T-cell (primary cell): Measurements from ENCODE around the gene SLC1A4. TPM values are rescaled to one million over a fixed set of nuclear protein-coding genes. Genes with fewer than 3 reads are reported as not detected.

Experiments
- ATAC-seq, 4 experiments: fragments of 200-7000 bp in 3 of 4; fragments of 150-1000 bp in 1 of 4; cut with Tn5 transposase; replicated peaks in 1 of 4; 1 replicate in 3 of 4; 2 replicates in 1 of 4; pipeline ENCODE4 v1.10.0; 2021; ENCODE audit warnings: moderate library complexity in 3 of 4, mild to moderate bottlenecking in 2 of 4, moderate number of reproducible peaks in 1 of 4
- CTCF ChIA-PET, 2 donors: fragments of 300-600 bp; sonication (Branson Sonifier 250); formaldehyde crosslinking; loops; one replicate each; lab custom pipeline; 2022; ENCODE audit warnings: antibody characterized with exemption in 2 of 2; lab: Charles Lee
- POLR2A ChIA-PET, 2 donors: fragments of 300-600 bp; sonication (Branson Sonifier 250); formaldehyde crosslinking; loops; one replicate each; lab custom pipeline; 2022; ENCODE audit warnings: antibody characterized with exemption in 2 of 2; lab: Charles Lee
- DNase-seq, 35 experiments: peaks; one replicate each; pipeline versions ENCODE4 v3.0.0 to v3.0.0-alpha.2; 2013 to 2023
- H3K27ac ChIP-seq: one replicate; pipeline ENCODE4 v1.5.1; 2013; ENCODE audit warnings: low read length
- H3K27me3 ChIP-seq, 2 experiments: replicated peaks in 1 of 2; 1 replicate in 1 of 2; 2 replicates in 1 of 2; pipeline versions ENCODE4 v1.6.1 to v1.7.0; 2013; ENCODE audit warnings: low read length in 1 of 2, mixed read lengths in 1 of 2; ENCODE audit not compliant: control insufficient read depth in 2 of 2, insufficient read depth in 2 of 2; ENCODE audit errors: extremely low read depth in 1 of 2
- H3K36me3 ChIP-seq, 2 donors: 1 replicate in 1 of 2; 2 replicates in 1 of 2; pipeline versions ENCODE4 v1.6.1 to v1.7.0; 2013; ENCODE audit warnings: low read length in 1 of 2; ENCODE audit not compliant: control insufficient read depth in 2 of 2, insufficient read depth in 1 of 2; ENCODE audit errors: extremely low read depth in 1 of 2
- H3K4me1 ChIP-seq, 2 experiments: 1 replicate in 1 of 2; 2 replicates in 1 of 2; pipeline versions ENCODE4 v1.6.1 to v1.7.0; 2013; ENCODE audit warnings: low read length in 2 of 2, mixed read lengths in 1 of 2; ENCODE audit not compliant: insufficient read depth in 2 of 2, control insufficient read depth in 1 of 2; ENCODE audit errors: extremely low read depth in 1 of 2
- H3K4me3 ChIP-seq, 2 donors: 1 replicate in 1 of 2; 2 replicates in 1 of 2; pipeline versions ENCODE4 v1.5.1 to v1.7.0; 2013; ENCODE audit warnings: mild to moderate bottlenecking in 2 of 2, low read length in 1 of 2, moderate library complexity in 1 of 2; ENCODE audit not compliant: control insufficient read depth in 1 of 2; ENCODE audit errors: extremely low read depth in 1 of 2
- H3K9me3 ChIP-seq: 2 replicates; pipeline ENCODE4 v1.7.0; 2013
- H3K27ac Mint-ChIP-seq, 2 donors: one replicate each; pipeline ENCODE4 v1.8.0; 2020 to 2021; ENCODE audit warnings: mild to moderate bottlenecking in 2 of 2, mixed read lengths in 2 of 2
- H3K27me3 Mint-ChIP-seq, 2 donors: one replicate each; pipeline ENCODE4 v1.8.0; 2021 to 2022; ENCODE audit warnings: mixed read lengths in 2 of 2
- H3K36me3 Mint-ChIP-seq: one replicate; pipeline ENCODE4 v1.8.0; 2021; ENCODE audit warnings: mixed read lengths
- H3K4me1 Mint-ChIP-seq, 3 donors: one replicate each; pipeline ENCODE4 v1.8.0; 2020 to 2022; ENCODE audit warnings: mixed read lengths in 3 of 3, mild to moderate bottlenecking in 1 of 3
- H3K4me3 Mint-ChIP-seq, 3 donors: one replicate each; pipeline ENCODE4 v1.8.0; 2020 to 2022; ENCODE audit warnings: mild to moderate bottlenecking in 3 of 3, mixed read lengths in 3 of 3, moderate library complexity in 3 of 3
- H3K9me3 Mint-ChIP-seq, 3 donors: one replicate each; pipeline ENCODE4 v1.8.0; 2020 to 2022; ENCODE audit warnings: mixed read lengths in 3 of 3
- WGBS: methylation state at CpG from one replicate; pipeline ENCODE4 v1.1.5; 2013; ENCODE audit warnings: missing lambda C conversion rate; ENCODE audit not compliant: insufficient coverage; 5-methylcytosine and 5-hydroxymethylcytosine counted together
- total RNA-seq, 35 experiments: library from RNA in 6 of 35; stranded (reverse) in 6 of 35; fragments of 120-200 nt in 1 of 35; gene quantifications; one replicate each; pipeline versions ENCODE4 v1.2.1 to v1.2.4 and lab custom pipeline; 2013 to 2026

The SLC1A4 gene
- total RNA-seq (10 to 100 TPM in 2 of 5 donors, 1 to 10 TPM in 3; 1.9 to 13.8 (median 9.8) TPM), total RNA-seq (lab: John Stamatoyannopoulos, UW) (5.7 to 82.7 (median 16.3) reads per million in 29 experiments)
- 2.4 TPM for total RNA-seq (2013)

DNA sequence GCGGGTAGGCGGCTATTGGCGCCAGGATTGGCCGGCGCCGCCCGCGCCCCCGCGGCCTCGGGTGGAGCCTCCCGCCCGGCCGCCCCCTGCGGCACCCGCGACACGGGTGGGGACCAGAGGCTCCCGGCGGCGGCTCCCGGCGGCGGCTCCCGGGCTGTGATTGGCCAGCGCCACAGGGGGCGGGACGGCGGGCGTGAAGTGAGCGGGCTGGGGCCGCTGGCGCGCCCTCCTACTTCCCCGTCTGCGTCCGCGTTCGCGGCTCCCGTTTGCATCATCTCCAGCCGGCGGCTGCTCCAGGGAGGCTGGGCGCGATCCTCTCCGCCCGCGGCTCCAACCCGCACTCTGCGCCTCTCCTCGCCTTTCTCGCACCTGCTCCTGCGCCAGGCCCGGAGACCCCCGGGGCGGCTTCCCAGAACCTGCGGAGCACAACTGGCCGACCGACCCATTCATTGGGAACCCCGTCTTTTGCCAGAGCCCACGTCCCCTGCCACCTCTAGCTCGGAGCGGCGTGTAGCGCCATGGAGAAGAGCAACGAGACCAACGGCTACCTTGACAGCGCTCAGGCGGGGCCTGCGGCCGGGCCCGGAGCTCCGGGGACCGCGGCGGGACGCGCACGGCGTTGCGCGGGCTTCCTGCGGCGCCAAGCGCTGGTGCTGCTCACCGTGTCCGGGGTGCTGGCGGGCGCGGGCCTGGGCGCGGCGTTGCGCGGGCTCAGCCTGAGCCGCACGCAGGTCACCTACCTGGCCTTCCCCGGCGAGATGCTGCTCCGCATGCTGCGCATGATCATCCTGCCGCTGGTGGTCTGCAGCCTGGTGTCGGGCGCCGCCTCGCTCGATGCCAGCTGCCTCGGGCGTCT, at the start of gene SLC1A4:
Gene SLC1A4, plus strand, starts transcription at position 274 of the 856 bp plus-strand sequence. Its CDS starts 245 bp downstream, at position 519.
- DNase-seq (peak; percentile 32 to 87 (median 60)), ATAC-seq (peak; percentile 88 to 94 (median 91))
- H3K4me1 Mint-ChIP-seq: peaks cover 22 to 38% (median 26%) of the 10 kb centered on the region in 3 donors
- H3K9me3 Mint-ChIP-seq: no peaks in the 10 kb centered on the region
- peak within 1 kb of the TSS; percentile 84 to 89 (median 87) for H3K4me3 Mint-ChIP-seq
- peak within 1 kb of the TSS; percentile 69 to 83 for H3K4me3 ChIP-seq
- peaks cover 2 to 22% of the 10 kb centered on the region in 2 experiments for H3K4me1 ChIP-seq
- H3K27me3 Mint-ChIP-seq: peaks cover 0 to 7% of the 10 kb centered on the region in 2 donors
- H3K9me3 ChIP-seq: no peaks in the 10 kb centered on the region
- H3K36me3 Mint-ChIP-seq: no peaks in the 10 kb centered on the region
- H3K27ac ChIP-seq: no peak within 1 kb of the TSS
- WGBS: under 1% methylated on average over 107 of the region's 109 CpGs
- ChIA-PET POLR2A (no interaction called here), CTCF (interaction anchor here in 1 of 2 donors (1.7 to 2.1 kb wide), 2 partner anchors 10 to 66 kb away, joined by 4 to 8 read pairs; partner anchors contain the start of gene CEP68)
- no peaks in the 10 kb centered on the region for H3K36me3 ChIP-seq
- H3K27me3 ChIP-seq: peaks cover 0 to 4% of the 10 kb centered on the region in 2 experiments
- peak within 1 kb of the TSS; percentile 48 to 63 for H3K27ac Mint-ChIP-seq

GRCh38 chr2:64941143-64941542, 48.1 kb upstream of the SLC1A4 start:
- Mint-ChIP-seq H3K27me3 (no peaks in the 10 kb centered on the region), H3K9me3 (peaks cover 0 to 2% (median 0%) of the 10 kb centered on the region in 3 donors), H3K27ac (no peak overlapping the region), H3K4me1 (peaks cover 19 to 44% (median 21%) of the 10 kb centered on the region in 3 donors), H3K36me3 (no peaks in the 10 kb centered on the region), H3K4me3 (no peak overlapping the region)
- Histone ChIP-seq H3K9me3 (no peaks in the 10 kb centered on the region), H3K4me1 (peaks cover 6 to 15% of the 10 kb centered on the region in 2 experiments), H3K27me3 (no peaks in the 10 kb centered on the region), H3K36me3 (no peaks in the 10 kb centered on the region), H3K4me3 (no peak overlapping the region), H3K27ac (no peak overlapping the region)
- ChIA-PET CTCF (no interaction called here), POLR2A (no interaction called here)
- ATAC-seq (no peak), DNase-seq (no peak)
- WGBS: 100% methylated on average over 2 of the region's 3 CpGs

- ATAC-seq: no peak
- Histone ChIP-seq H3K9me3 (no peaks in the 10 kb centered on the region), H3K27me3 (no peaks in the 10 kb centered on the region), H3K4me3 (no peak overlapping the region), H3K27ac (no peak overlapping the region), H3K36me3 (no peaks in the 10 kb centered on the region), H3K4me1 (peaks cover 12 to 21% of the 10 kb centered on the region in 2 experiments)
- H3K27me3 Mint-ChIP-seq: no peaks in the 10 kb centered on the region
- H3K4me1 Mint-ChIP-seq: peaks cover 26 to 51% (median 28%) of the 10 kb centered on the region in 3 donors
- no peak overlapping the region for H3K27ac Mint-ChIP-seq
- DNase-seq: no peak
- no peaks in the 10 kb centered on the region for H3K9me3 Mint-ChIP-seq
- H3K4me3 Mint-ChIP-seq: no peak overlapping the region
- H3K36me3 Mint-ChIP-seq: no peaks in the 10 kb centered on the region
- CTCF ChIA-PET: interaction anchor here (0.5 to 1.0 kb wide), 2 partner anchors 24 to 38 kb away, joined by 3 read pairs; no protein-coding TSS in a partner anchor
- WGBS: 88% methylated on average over 5 of the region's 5 CpGs
- POLR2A ChIA-PET: no interaction called here
These were observed 47.4 kb upstream of the SLC1A4 start for GRCh38 chr2:64941801-64942200.

DNA sequence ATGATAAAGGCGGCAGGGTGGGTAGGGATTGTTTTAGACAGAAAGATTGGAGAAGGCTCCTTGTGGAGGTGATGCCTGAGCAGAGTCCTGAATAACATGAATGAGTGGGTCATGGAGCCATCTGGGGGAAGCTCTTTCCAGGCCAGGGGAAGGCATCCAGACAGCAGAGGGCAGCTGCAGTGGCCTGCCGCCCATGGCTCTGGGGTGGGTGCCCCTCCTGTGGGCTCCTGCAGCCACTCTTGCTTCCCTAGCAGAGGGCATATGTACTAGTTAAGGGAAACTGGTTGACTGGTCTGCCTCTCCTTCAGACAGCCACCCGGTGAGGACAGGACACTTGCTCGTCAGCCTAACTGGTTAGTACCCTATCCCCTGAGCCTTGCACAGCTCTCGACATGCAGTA, 46.5 kb upstream of the SLC1A4 start:
- Histone ChIP-seq H3K9me3 (no peaks in the 10 kb centered on the region), H3K4me1 (peaks cover 18 to 27% of the 10 kb centered on the region in 2 experiments), H3K27me3 (no peaks in the 10 kb centered on the region), H3K27ac (no peak overlapping the region), H3K4me3 (no peak overlapping the region), H3K36me3 (no peaks in the 10 kb centered on the region)
- H3K36me3 Mint-ChIP-seq: no peaks in the 10 kb centered on the region
- ATAC-seq (no peak), DNase-seq (no peak)
- no peak overlapping the region for H3K27ac Mint-ChIP-seq
- H3K4me3 Mint-ChIP-seq: no peak overlapping the region
- no peaks in the 10 kb centered on the region for H3K27me3 Mint-ChIP-seq
- H3K4me1 Mint-ChIP-seq: peaks cover 34 to 60% (median 37%) of the 10 kb centered on the region in 3 donors
- POLR2A ChIA-PET: no interaction called here
- WGBS: 95% methylated on average over 4 of the region's 5 CpGs
- no peaks in the 10 kb centered on the region for H3K9me3 Mint-ChIP-seq
- CTCF ChIA-PET: no interaction called here

- Mint-ChIP-seq H3K9me3 (no peaks in the 10 kb centered on the region), H3K27me3 (no peaks in the 10 kb centered on the region), H3K4me1 (peaks cover 36 to 64% (median 44%) of the 10 kb centered on the region in 3 donors), H3K4me3 (no peak overlapping the region), H3K27ac (no peak overlapping the region), H3K36me3 (no peaks in the 10 kb centered on the region)
- WGBS: 88% methylated on average over 7 of the region's 12 CpGs
- no peak overlapping the region for H3K4me3 ChIP-seq
- peaks cover 18 to 31% of the 10 kb centered on the region in 2 experiments for H3K4me1 ChIP-seq
- ATAC-seq (no peak), DNase-seq (no peak)
- no peaks in the 10 kb centered on the region for H3K27me3 ChIP-seq
- CTCF ChIA-PET: no interaction called here
- POLR2A ChIA-PET: no interaction called here
- H3K36me3 ChIP-seq: no peaks in the 10 kb centered on the region
- no peak overlapping the region for H3K27ac ChIP-seq
- H3K9me3 ChIP-seq: no peaks in the 10 kb centered on the region
These were observed 45.6 kb upstream of the SLC1A4 start for GRCh38 chr2:64943387-64944150.

- H3K4me3 Mint-ChIP-seq: no peak overlapping the region
- WGBS: no CpG with 5 or more reads among the region's 4 CpGs
- peaks cover 33 to 55% (median 44%) of the 10 kb centered on the region in 3 donors for H3K4me1 Mint-ChIP-seq
- no peak for DNase-seq
- no peak for ATAC-seq
- Histone ChIP-seq H3K27ac (no peak overlapping the region), H3K4me1 (peaks cover 18 to 31% of the 10 kb centered on the region in 2 experiments), H3K36me3 (no peaks in the 10 kb centered on the region), H3K9me3 (no peaks in the 10 kb centered on the region), H3K27me3 (no peaks in the 10 kb centered on the region), H3K4me3 (no peak overlapping the region)
- no peaks in the 10 kb centered on the region for H3K27me3 Mint-ChIP-seq
- H3K9me3 Mint-ChIP-seq: no peaks in the 10 kb centered on the region
- CTCF ChIA-PET: interaction anchor here in 1 of 2 donors (0.5 to 0.6 kb wide), 2 partner anchors 30 to 456 kb away, joined by 3 read pairs; no protein-coding TSS in a partner anchor
- peak overlapping the region in 1 of 2 donors; percentile 59 for H3K27ac Mint-ChIP-seq
- POLR2A ChIA-PET: interaction anchor here in 1 of 2 donors (0.6 kb wide), 1 partner anchor 46 kb away, joined by 6 read pairs; no protein-coding TSS in a partner anchor
- no peaks in the 10 kb centered on the region for H3K36me3 Mint-ChIP-seq
These were observed 44.7 kb upstream of the SLC1A4 start for GRCh38 chr2:64944484-64944883.
